Raji (cell line): Measurements from ENCODE around the gene MED15.

Experiments
- POLR2A ChIP-seq: IDR thresholded peaks from 2 replicates; pipeline ENCODE4 v1.6.1; 2011; ENCODE audit warnings: low read depth, low read length, control low read depth; ENCODE audit not compliant: insufficient read depth

MED15 gene, protein sequence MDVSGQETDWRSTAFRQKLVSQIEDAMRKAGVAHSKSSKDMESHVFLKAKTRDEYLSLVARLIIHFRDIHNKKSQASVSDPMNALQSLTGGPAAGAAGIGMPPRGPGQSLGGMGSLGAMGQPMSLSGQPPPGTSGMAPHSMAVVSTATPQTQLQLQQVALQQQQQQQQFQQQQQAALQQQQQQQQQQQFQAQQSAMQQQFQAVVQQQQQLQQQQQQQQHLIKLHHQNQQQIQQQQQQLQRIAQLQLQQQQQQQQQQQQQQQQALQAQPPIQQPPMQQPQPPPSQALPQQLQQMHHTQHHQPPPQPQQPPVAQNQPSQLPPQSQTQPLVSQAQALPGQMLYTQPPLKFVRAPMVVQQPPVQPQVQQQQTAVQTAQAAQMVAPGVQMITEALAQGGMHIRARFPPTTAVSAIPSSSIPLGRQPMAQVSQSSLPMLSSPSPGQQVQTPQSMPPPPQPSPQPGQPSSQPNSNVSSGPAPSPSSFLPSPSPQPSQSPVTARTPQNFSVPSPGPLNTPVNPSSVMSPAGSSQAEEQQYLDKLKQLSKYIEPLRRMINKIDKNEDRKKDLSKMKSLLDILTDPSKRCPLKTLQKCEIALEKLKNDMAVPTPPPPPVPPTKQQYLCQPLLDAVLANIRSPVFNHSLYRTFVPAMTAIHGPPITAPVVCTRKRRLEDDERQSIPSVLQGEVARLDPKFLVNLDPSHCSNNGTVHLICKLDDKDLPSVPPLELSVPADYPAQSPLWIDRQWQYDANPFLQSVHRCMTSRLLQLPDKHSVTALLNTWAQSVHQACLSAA

GRCh38 chr22:20507253-20508066 is at the start of gene MED15:
Gene MED15, plus strand, starts transcription at chr22:20507610. Its CDS starts 69 bp downstream, at chr22:20507679.
- TF ChIP-seq POLR2A = peak; percentile 89

DNA sequence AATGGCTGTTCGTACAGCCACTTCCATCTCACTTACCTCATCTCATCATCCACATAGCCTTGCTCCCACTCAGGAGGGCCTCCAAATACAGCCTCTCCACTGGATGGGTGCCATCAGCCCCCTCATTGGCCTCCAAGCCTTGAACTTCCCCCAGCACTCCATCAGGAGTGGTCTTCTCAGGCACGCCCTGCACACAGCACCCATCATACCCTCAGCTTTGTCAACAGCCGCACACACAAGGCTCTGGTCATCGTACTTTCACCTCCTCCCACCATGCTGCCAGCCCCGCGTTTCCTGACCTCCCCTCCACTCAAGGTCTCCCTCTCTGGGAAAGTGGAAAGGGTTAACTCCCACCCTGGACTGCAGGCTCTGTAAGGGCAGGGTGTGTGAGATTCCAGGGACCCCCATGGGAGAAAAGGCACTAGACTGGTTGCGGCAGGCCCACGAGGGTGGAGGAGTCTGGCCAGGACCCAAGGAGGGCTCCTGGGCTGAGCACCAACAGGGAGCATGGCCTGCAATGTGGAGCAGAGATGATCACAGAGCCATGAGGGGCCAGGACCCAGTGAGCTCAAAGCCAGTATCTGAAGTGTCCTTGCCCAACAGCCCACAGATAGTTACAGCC is 48.8 kb upstream of the MED15 start:
- no peak for TF ChIP-seq POLR2A

DNA sequence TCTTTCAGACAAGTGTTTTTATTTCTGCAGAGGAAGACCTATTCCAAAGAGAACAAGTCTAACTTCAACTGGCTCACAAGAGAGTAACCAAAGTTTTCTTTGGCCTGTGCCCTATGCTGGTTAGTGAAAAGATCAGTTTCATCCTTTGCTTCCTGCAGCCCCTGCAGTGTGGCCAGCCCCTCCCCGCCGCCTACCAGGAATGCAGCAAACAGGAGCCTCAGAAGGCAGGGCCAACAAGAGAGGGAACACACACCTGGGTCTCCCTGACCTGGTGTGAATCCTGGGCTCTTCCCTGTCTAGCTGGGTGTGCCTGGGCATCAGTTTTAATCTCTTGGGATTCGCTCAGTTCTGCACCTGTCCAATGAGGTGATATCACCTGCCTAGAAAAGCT is 48.3 kb upstream of the MED15 start:
- TF ChIP-seq POLR2A = no peak

- TF ChIP-seq POLR2A = no peak
Measured at GRCh38 chr22:20459862-20460261, 47.5 kb upstream of the MED15 start.

DNA sequence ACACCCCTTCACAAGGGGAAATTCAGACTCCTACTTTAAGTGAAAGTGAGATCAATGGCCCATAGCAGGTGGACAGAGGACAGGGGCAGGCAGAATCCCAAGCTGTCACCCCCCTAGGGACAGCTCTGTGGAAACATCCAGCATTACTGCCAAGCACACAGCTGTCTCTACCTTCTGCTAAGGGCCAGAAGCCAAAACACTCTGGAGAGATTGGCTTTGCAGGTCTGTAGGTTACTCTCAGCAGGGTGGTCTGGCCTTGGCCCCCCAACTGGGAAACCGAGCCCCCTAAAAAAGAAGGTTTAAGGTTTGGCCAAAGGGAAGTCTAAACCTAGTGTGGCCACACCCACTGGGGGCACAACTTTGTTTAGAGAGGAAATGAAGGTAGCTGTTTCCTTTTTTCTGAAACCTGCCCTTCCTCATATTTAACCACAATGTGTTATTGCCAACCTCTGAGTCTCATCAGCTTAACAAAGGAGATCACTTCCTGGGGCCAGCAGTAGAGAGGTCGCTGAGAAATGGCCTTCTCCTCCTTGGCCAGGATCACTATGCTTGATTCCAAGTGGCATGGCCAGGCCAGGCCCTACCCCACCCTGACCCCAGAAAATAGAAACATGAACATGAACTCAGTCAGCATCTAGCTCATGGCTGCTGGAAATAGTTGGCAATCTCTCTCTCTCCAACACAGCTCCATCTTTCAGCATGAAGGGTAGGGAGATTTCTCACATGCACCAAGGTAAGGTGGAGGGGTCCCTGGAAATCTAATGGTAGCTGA is 43.9 kb upstream of the MED15 start:
- no peak; the same call in 1 of the 2 replicates for TF ChIP-seq POLR2A

- no peak for TF ChIP-seq POLR2A
Measured at GRCh38 chr22:20464096-20464614, 43.3 kb upstream of the MED15 start.

DNA sequence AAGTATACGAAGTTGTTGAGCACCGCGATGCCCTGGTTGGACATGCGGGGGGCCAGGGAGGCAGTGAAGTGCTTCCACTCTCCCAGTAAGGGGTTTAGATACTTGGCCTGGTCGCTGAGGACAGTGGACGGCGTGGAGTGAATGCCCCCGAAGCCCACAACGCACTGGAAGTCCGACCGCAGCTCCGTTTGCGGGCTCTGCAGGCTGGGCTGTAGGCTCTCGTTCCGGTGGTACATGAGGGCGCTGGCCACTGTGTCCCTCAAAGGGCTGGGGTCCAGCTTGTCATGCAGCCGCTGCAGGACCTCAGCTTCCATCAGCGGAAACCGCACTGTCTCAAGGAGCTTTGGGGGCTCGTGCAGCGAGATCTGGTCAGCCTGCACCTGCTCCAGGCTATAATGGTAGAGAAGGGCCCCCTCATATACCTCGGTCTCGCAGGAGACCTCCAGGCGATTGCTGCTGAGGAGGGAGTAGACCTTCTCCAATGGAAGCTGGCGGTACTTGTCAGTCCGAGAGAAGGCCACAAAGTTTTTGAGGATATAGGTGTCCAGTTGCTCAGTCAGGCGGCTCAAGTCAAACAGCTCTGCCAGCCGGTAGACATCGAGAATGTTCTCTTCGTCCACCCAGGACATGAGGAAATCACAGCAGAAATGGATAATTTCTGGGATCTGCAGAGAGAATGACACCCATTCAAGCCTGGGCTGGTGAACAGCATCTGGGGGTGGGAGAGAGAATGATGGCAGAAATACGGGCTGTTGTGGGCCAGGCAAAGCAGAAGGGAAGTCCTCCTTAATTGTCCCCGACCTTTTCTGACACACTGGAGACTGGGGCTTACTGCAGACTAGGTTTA is 42.3 kb upstream of the MED15 start:
- no peak for TF ChIP-seq POLR2A

DNA sequence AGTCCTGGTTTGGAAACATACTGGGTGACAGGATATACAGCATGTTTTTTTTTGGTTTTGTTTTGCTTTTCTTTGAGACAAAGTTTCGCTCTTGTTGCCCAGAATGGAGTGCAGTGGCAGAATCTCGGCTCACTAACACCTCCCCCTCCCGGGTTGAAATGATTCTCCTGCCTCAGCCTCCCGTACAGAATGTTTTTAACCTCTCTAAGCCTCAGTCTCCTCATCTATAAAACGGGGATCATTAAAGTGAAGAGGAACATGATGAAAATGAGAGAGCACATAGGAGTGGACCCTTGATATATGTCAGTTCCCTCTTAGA is 41.7 kb upstream of the MED15 start:
- no peak for TF ChIP-seq POLR2A

GRCh38 chr22:20466659-20467379 is 40.6 kb upstream of the MED15 start:
- TF ChIP-seq POLR2A = no peak

GRCh38 chr22:20469110-20469868 is 38.1 kb upstream of the MED15 start:
- TF ChIP-seq POLR2A = no peak

- no peak for TF ChIP-seq POLR2A
Measured at GRCh38 chr22:20471126-20471833, 36.1 kb upstream of the MED15 start.
